Activated naive CD4-positive, alpha-beta T cell treated with anti-CD3 and anti-CD28 coated beads for 36 hours (primary cell): ENCODE measurements around the gene NEMF. TPM values are rescaled to one million over a fixed set of nuclear protein-coding genes. Genes with fewer than 3 reads are reported as not detected.
"Not testable (repeated sequence)": the region's sequence is repeated elsewhere in the genome, so short reads cannot be mapped to it uniquely, and the experiment has no call there.

Experiments
- CTCF ChIA-PET: fragments of 350-600 bp; sonication (Branson Sonifier 250); formaldehyde crosslinking; loops from one replicate; lab custom pipeline; 2021; ENCODE audit warnings: antibody characterized with exemption; lab: Charles Lee
- DNase-seq: peaks from one replicate; pipeline ENCODE4 v3.0.0-alpha.2; 2020
- H3K27ac Mint-ChIP-seq: one replicate; pipeline ENCODE4 v1.8.0; 2021; ENCODE audit warnings: mild to moderate bottlenecking, mixed read lengths
- H3K27me3 Mint-ChIP-seq: one replicate; pipeline ENCODE4 v1.8.0; 2021; ENCODE audit warnings: low read depth, mixed read lengths
- H3K36me3 Mint-ChIP-seq: one replicate; pipeline ENCODE4 v1.8.0; 2021; ENCODE audit warnings: low read depth, mixed read lengths
- H3K4me1 Mint-ChIP-seq: one replicate; pipeline ENCODE4 v1.8.0; 2021; ENCODE audit warnings: low read depth, mixed read lengths
- H3K4me3 Mint-ChIP-seq: one replicate; pipeline ENCODE4 v1.8.0; 2021; ENCODE audit warnings: mild to moderate bottlenecking, moderate library complexity, mixed read lengths
- H3K9me3 Mint-ChIP-seq: one replicate; pipeline ENCODE4 v1.8.0; 2021; ENCODE audit warnings: mixed read lengths
- intact Hi-C: fragments of 100-400 bp; cut with micrococcal nuclease; formaldehyde crosslinking; loops from one replicate; pipeline ENCODE4 v1.15.1; 2023
- total RNA-seq, 2 experiments: library from RNA; stranded (reverse); gene quantifications; one replicate each; pipeline ENCODE4 v1.2.3, GENCODE V29; 2021

The NEMF gene
- total RNA-seq, 2 experiments from 2014 or later: 45.5 to 47.0 TPM

- no peaks in the 10 kb centered on the region for H3K9me3 Mint-ChIP-seq
- peak within 1 kb of the TSS; percentile 94 for H3K4me3 Mint-ChIP-seq
- intact Hi-C loops: loop anchor here (1.0 to 10.0 kb wide), 17 partner anchors 74 to 1475 kb away; partner anchors contain the start of genes CDKL1, DMAC2L, KLHDC1 and L2HGDH
- CTCF ChIA-PET: interaction anchor here (0.7 to 2.2 kb wide), 9 partner anchors 21 to 296 kb away, joined by 3 to 10 read pairs (median 5); partner anchors contain the start of genes KLHDC1, MGAT2 and RPL36AL
- peak; percentile 91 for DNase-seq
- peak within 1 kb of the TSS; percentile 99 for H3K27ac Mint-ChIP-seq
- H3K4me1 Mint-ChIP-seq: peaks cover 34% of the 10 kb centered on the region
- no peaks in the 10 kb centered on the region for H3K27me3 Mint-ChIP-seq
- H3K36me3 Mint-ChIP-seq: peaks cover 2% of the 10 kb centered on the region
Observed at GRCh38 chr14:49767571-49768300, 84.9 kb downstream of the NEMF start, which contains the start of gene KLHDC2. Gene KLHDC2, plus strand, starts transcription at chr14:49768153. Its CDS starts 316 bp downstream, at chr14:49768469.

- H3K36me3 Mint-ChIP-seq: peaks cover 2% of the 10 kb centered on the region
- CTCF ChIA-PET: interaction anchor here (0.8 to 2.2 kb wide), 6 partner anchors 21 to 133 kb away, joined by 3 to 10 read pairs (median 6); partner anchors contain the start of gene KLHDC1
- no peak for DNase-seq
- intact Hi-C loops: loop anchor here (1.0 to 10.0 kb wide), 7 partner anchors 74 to 1475 kb away; partner anchors contain the start of genes CDKL1, KLHDC1 and TMX1
- peaks cover 34% of the 10 kb centered on the region for H3K4me1 Mint-ChIP-seq
- H3K27ac Mint-ChIP-seq: peak overlapping the region; percentile 99
- no peaks in the 10 kb centered on the region for H3K27me3 Mint-ChIP-seq
- H3K9me3 Mint-ChIP-seq: no peaks in the 10 kb centered on the region
- peak overlapping the region; percentile 91 for H3K4me3 Mint-ChIP-seq
Observed at GRCh38 chr14:49767270-49767570, 85.4 kb downstream of the NEMF start.

- intact Hi-C loops: loop anchor here (1.0 to 10.0 kb wide), 7 partner anchors 74 to 1475 kb away; partner anchors contain the start of genes CDKL1, KLHDC1 and TMX1
- Mint-ChIP-seq H3K27me3 (no peaks in the 10 kb centered on the region), H3K4me1 (peaks cover 34% of the 10 kb centered on the region), H3K4me3 (peak overlapping the region; percentile 91), H3K9me3 (no peaks in the 10 kb centered on the region), H3K36me3 (peaks cover 2% of the 10 kb centered on the region), H3K27ac (peak overlapping the region; percentile 99)
- DNase-seq: no peak
- CTCF ChIA-PET: interaction anchor here (0.8 to 1.4 kb wide), 4 partner anchors 22 to 133 kb away, joined by 3 to 6 read pairs (median 6); no protein-coding TSS in a partner anchor
Observed at GRCh38 chr14:49766839-49767238, 85.7 kb downstream of the NEMF start.

DNA sequence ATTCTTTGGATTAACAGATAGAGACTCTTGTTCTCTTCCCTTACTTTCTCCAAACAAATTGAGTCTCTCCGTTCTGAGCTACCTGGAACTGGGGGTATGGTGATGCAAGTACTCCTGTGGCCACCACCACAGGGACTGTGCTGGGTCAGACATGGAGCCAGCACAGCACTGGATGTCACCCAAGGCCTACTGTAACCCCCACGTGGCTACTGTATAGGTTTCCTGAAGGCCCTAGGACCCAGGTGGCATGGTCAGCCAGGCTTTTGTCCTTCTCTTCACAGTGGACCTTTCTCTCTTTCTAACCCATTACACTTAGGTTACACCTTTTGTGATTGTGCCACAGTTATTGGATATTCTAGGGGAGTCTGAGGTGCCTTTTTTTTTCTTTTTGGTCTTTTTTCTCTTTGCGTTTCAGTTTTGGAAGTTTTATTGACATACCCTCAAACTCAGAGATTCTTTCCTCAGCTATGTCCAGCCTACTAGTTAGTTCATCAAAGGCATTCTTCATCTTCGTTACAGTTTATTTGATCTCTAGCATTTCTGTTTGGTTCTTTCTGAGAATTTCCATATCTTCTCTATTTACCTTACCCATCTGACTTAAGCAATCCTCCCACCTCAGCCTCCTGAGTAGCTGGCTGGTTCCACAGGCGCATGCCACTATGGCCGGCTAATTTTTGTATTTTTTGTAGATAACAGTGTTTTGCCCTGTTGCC, 90.6 kb downstream of the NEMF start:
- CTCF ChIA-PET: interaction anchor here (1.1 kb wide), 1 partner anchor 39 kb away, joined by 3 read pairs; no protein-coding TSS in a partner anchor
- no peak overlapping the region for H3K4me3 Mint-ChIP-seq
- intact Hi-C loops: loop anchor here (10.0 kb wide), 1 partner anchor 323 kb away; no protein-coding TSS in a partner anchor
- H3K9me3 Mint-ChIP-seq: no peaks in the 10 kb centered on the region
- H3K4me1 Mint-ChIP-seq: peaks cover 5% of the 10 kb centered on the region
- DNase-seq: no peak
- H3K27me3 Mint-ChIP-seq: no peaks in the 10 kb centered on the region
- no peak overlapping the region for H3K27ac Mint-ChIP-seq
- H3K36me3 Mint-ChIP-seq: no peaks in the 10 kb centered on the region

- intact Hi-C loops: no loop called here
- Mint-ChIP-seq H3K27me3 (no peaks in the 10 kb centered on the region), H3K36me3 (no peaks in the 10 kb centered on the region), H3K9me3 (no peaks in the 10 kb centered on the region), H3K27ac (no peak overlapping the region), H3K4me3 (no peak overlapping the region), H3K4me1 (no peaks in the 10 kb centered on the region)
- CTCF ChIA-PET: no interaction called here
- no peak for DNase-seq
Observed at GRCh38 chr14:49755378-49755777, 97.2 kb downstream of the NEMF start.

DNA sequence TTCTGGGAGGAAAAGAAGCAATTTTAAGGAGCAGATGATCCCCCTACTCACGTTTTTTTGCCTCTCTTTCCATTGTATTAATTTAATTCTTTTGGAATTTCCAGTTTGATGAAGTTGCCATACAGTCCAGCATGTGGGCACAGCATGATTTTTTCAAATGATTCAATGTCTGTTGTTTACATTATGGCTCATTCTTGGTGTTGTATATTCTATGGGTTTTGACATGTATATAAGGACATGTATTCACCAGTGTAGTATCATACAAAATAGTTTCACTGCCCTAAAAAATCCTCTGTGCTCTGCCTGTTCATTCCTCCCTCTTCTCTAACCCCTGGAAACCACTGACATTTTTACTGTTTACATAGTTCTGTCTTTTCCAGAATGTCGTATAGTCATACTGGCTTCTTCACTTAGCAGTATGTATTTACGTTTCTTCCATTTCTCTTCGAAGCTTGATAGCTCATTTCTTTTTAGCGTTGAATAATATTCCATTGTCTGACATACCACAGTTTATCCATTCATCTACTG, 98.0 kb downstream of the NEMF start:
- DNase-seq: no peak
- H3K27ac Mint-ChIP-seq: no peak overlapping the region
- intact Hi-C loops: no loop called here
- no peaks in the 10 kb centered on the region for H3K36me3 Mint-ChIP-seq
- CTCF ChIA-PET: no interaction called here
- H3K4me3 Mint-ChIP-seq: no peak overlapping the region
- H3K9me3 Mint-ChIP-seq: no peaks in the 10 kb centered on the region
- H3K27me3 Mint-ChIP-seq: no peaks in the 10 kb centered on the region
- H3K4me1 Mint-ChIP-seq: no peaks in the 10 kb centered on the region

DNA sequence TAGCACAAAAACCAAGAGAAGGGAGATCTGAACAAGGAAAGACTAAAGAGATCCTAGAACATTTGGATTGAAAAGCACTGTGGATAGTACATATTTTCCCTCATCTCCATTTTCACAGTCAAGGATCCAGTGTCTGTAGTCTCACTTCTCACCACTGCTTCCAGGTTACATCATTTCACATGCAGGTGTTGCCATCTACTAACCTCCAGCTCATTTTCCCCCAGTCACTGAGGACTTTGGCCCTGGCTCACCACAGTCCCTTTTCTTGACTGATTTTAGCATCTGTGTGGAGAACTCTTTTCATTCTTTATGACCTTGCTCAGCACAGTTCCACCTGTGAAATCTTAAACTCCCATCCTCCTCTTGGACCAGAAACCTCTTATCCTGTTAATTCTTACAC, 106.1 kb downstream of the NEMF start:
- H3K36me3 Mint-ChIP-seq, CTCF ChIA-PET, H3K4me3 Mint-ChIP-seq, DNase-seq, H3K4me1 Mint-ChIP-seq, intact Hi-C loops, H3K27me3 Mint-ChIP-seq, H3K9me3 Mint-ChIP-seq, H3K27ac Mint-ChIP-seq: not testable (repeated sequence)

GRCh38 chr14:49745191-49745590, 107.4 kb downstream of the NEMF start:
- no peaks in the 10 kb centered on the region for H3K4me1 Mint-ChIP-seq
- intact Hi-C loops: no loop called here
- no peak overlapping the region for H3K27ac Mint-ChIP-seq
- H3K9me3 Mint-ChIP-seq: no peaks in the 10 kb centered on the region
- no peaks in the 10 kb centered on the region for H3K27me3 Mint-ChIP-seq
- no peaks in the 10 kb centered on the region for H3K36me3 Mint-ChIP-seq
- CTCF ChIA-PET: no interaction called here
- no peak overlapping the region for H3K4me3 Mint-ChIP-seq
- DNase-seq: no peak

DNA sequence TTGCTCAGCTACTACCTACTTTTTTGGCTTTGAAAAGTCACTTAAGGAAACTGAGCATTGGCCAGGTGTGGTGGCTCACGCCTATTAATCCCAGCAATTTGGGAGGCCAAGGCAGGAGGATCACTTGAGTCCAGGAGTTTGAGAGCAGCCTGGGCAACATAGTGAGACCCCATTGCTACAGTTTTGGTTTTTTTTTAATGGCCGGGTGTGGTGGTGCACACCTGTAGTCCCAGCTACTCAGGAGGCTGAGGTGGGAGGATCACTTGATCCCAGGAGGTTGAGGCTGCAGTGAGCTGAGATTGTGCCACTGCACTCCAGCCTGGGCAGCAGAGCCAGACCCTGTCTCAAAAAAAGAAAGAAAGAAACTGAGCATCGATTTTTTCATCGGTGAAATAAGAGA, 116.9 kb downstream of the NEMF start:
- H3K27me3 Mint-ChIP-seq, H3K27ac Mint-ChIP-seq, intact Hi-C loops: not testable (repeated sequence)

DNA sequence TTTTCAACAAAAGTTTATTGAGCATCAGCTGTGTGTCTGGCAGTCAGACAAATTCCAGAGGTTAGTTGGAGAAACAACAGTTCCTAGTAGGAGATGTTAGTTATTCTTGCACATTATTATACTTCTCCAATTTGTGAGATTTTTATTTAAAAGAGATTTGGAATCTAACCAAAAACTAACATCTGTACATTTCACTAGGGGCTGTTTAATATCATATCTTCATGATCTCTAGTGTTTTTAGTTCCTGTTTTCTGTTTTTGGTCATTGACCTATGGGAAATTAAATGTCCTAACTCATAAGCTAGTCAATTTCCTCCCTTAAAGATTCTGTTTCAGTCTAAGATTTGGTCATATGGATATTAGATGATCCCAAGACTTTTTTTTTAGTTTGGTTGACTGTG, 118.8 kb downstream of the NEMF start:
- intact Hi-C loops: no loop called here
- no peaks in the 10 kb centered on the region for H3K27me3 Mint-ChIP-seq
- no peaks in the 10 kb centered on the region for H3K9me3 Mint-ChIP-seq
- DNase-seq: no peak
- H3K36me3 Mint-ChIP-seq: peaks cover 4% of the 10 kb centered on the region
- H3K4me1 Mint-ChIP-seq: no peaks in the 10 kb centered on the region
- CTCF ChIA-PET: interaction anchor here (0.7 kb wide), 1 partner anchor 814 kb away, joined by 3 read pairs; no protein-coding TSS in a partner anchor
- H3K27ac Mint-ChIP-seq: no peak overlapping the region
- H3K4me3 Mint-ChIP-seq: no peak overlapping the region

More for the DNA sequence above, 116.9 kb downstream of the NEMF start:
- CTCF ChIA-PET: interaction anchor here (0.6 to 1.2 kb wide), 3 partner anchors 10 to 459 kb away, joined by 3 read pairs; no protein-coding TSS in a partner anchor
- H3K9me3 Mint-ChIP-seq, H3K4me3 Mint-ChIP-seq, DNase-seq, H3K4me1 Mint-ChIP-seq, H3K36me3 Mint-ChIP-seq: not testable (repeated sequence)

- no peak overlapping the region for H3K27ac Mint-ChIP-seq
- no peaks in the 10 kb centered on the region for H3K4me1 Mint-ChIP-seq
- no peaks in the 10 kb centered on the region for H3K27me3 Mint-ChIP-seq
- no peaks in the 10 kb centered on the region for H3K9me3 Mint-ChIP-seq
- H3K4me3 Mint-ChIP-seq: no peak overlapping the region
- intact Hi-C loops: no loop called here
- H3K36me3 Mint-ChIP-seq: peaks cover 4% of the 10 kb centered on the region
- DNase-seq: no peak
- CTCF ChIA-PET: interaction anchor here (0.6 to 0.7 kb wide), 2 partner anchors 22 to 90 kb away, joined by 3 to 4 read pairs; no protein-coding TSS in a partner anchor
Observed at GRCh38 chr14:49732896-49733295, 119.7 kb downstream of the NEMF start.
